Common myeloid progenitor, CD34-positive (primary cell): Measurements from ENCODE around the gene IMPG1.

Experiments used
- CTCF ChIA-PET: fragments of 350-600 bp; sonication (Branson Sonifier 250); formaldehyde crosslinking; loops from one replicate; lab custom pipeline; 2021; ENCODE audit warnings: antibody characterized with exemption; lab: Charles Lee
- POLR2A ChIA-PET: fragments of 350-600 bp; sonication (Branson Sonifier 250); formaldehyde crosslinking; loops from one replicate; lab custom pipeline; 2021; ENCODE audit warnings: antibody characterized with exemption; lab: Charles Lee
- DNase-seq, 3 donors: peaks; one replicate each; pipeline versions ENCODE4 v3.0.0 to v3.0.0-alpha.2; 2013
- H3K27ac ChIP-seq, 2 experiments: 1 replicate in 1 of 2; 2 replicates in 1 of 2; pipeline ENCODE4 v1.7.0; 2013; ENCODE audit warnings: inconsistent platforms in 2 of 2, low read length in 2 of 2, mild to moderate bottlenecking in 2 of 2, low read depth in 1 of 2, moderate library complexity in 1 of 2; ENCODE audit not compliant: severe bottlenecking in 2 of 2, insufficient read depth in 1 of 2, poor library complexity in 1 of 2
- H3K27me3 ChIP-seq, 5 experiments: replicated peaks in 2 of 5; 1 replicate in 3 of 5; 2 replicates in 2 of 5; pipeline versions ENCODE4 v1.6.1 to v1.7.0; 2013; ENCODE audit warnings: low read length in 4 of 5, mild to moderate bottlenecking in 2 of 5, moderate library complexity in 2 of 5, inconsistent platforms in 1 of 5; ENCODE audit not compliant: insufficient read depth in 5 of 5, control insufficient read depth in 4 of 5
- H3K36me3 ChIP-seq, 4 experiments: 1 replicate in 2 of 4; 2 replicates in 2 of 4; pipeline versions ENCODE4 v1.6.1 to v1.7.0; 2013; ENCODE audit warnings: low read length in 3 of 4, control low read depth in 1 of 4, mild to moderate bottlenecking in 1 of 4; ENCODE audit not compliant: control insufficient read depth in 4 of 4, insufficient read depth in 4 of 4
- H3K4me1 ChIP-seq, 4 experiments: 1 replicate in 3 of 4; 2 replicates in 1 of 4; pipeline versions ENCODE4 v1.6.1 to v1.7.1; 2013; ENCODE audit warnings: low read length in 3 of 4, mild to moderate bottlenecking in 3 of 4, control low read depth in 1 of 4, inconsistent platforms in 1 of 4, moderate library complexity in 1 of 4; ENCODE audit not compliant: control insufficient read depth in 4 of 4, insufficient read depth in 4 of 4; ENCODE audit errors: control extremely low read depth in 1 of 4
- H3K4me3 ChIP-seq, 7 experiments: 1 replicate in 4 of 7; 2 replicates in 3 of 7; pipeline versions ENCODE4 v1.5.1 to v1.7.0; 2013; ENCODE audit warnings: mild to moderate bottlenecking in 7 of 7, low read length in 6 of 7, moderate library complexity in 6 of 7, inconsistent platforms in 2 of 7, low read depth in 2 of 7, control low read depth in 1 of 7; ENCODE audit not compliant: insufficient read depth in 4 of 7, control insufficient read depth in 1 of 7; ENCODE audit errors: extremely low read depth in 1 of 7
- H3K9me3 ChIP-seq, 5 experiments: 1 replicate in 4 of 5; 2 replicates in 1 of 5; pipeline versions ENCODE4 v1.6.1 to v1.7.1; 2013; ENCODE audit warnings: low read length in 4 of 5, mild to moderate bottlenecking in 2 of 5, inconsistent platforms in 1 of 5, low read depth in 1 of 5, moderate library complexity in 1 of 5; ENCODE audit not compliant: control insufficient read depth in 4 of 5, insufficient read depth in 2 of 5; ENCODE audit errors: control extremely low read depth in 1 of 5
- WGBS: methylation state at CpG from one replicate; pipeline ENCODE4 v1.1.5; 2013; ENCODE audit not compliant: insufficient coverage; 5-methylcytosine and 5-hydroxymethylcytosine counted together

The IMPG1 gene

DNA sequence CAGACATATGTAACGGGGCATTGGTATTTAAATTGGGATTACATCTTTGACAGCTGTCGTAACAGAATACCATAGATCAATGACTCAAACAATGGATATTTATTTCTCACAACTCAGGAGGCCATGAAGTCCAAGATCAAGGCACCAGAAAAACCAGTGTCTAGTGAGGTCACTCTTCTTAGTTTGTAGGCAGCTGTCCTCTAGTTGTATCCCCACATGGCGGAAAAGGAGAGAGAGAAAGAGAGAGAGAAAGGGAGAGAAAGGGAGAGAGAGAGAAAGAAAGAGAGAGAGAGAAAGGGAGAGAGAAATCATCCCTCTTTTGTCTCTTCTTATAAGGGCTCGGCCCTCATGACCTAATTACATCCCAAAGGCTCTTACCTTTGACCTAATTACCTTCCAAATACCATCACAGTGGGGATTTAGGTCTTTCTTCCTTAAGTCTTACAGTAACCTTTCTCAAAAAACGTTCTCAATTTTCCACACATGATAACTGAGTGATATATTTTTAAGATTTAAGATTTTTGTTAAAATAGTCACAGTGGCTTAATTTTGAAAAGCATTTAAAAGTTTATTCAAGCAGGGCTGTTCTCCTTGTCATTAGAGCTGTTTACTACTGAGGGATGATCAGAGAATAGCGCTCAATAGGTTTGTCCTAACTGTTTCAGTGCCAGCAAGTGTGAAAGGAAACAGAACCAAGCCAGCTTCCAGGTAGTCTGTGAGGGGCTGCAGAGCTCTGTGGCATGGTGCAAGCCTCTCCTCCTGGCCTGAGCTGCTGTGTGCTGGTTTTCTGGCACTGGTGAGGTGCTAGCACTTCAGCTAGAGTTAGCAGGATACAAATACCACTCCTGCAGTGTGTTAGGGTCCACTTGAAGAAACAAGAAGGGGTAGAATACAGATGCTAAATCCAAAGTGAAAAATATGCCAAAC is 79.0 kb downstream of the IMPG1 start:
- WGBS, result 42% methylated on average over 2 of the region's 6 CpGs
- POLR2A ChIA-PET, result no interaction called here
- Histone ChIP-seq H3K9me3 (no peaks in the 10 kb centered on the region), H3K4me3 (no peak overlapping the region), H3K27me3 (no peaks in the 10 kb centered on the region), H3K4me1 (no peaks in the 10 kb centered on the region), H3K36me3 (no peaks in the 10 kb centered on the region), H3K27ac (no peak overlapping the region)
- no peak for DNase-seq
- CTCF ChIA-PET, result no interaction called here

DNA sequence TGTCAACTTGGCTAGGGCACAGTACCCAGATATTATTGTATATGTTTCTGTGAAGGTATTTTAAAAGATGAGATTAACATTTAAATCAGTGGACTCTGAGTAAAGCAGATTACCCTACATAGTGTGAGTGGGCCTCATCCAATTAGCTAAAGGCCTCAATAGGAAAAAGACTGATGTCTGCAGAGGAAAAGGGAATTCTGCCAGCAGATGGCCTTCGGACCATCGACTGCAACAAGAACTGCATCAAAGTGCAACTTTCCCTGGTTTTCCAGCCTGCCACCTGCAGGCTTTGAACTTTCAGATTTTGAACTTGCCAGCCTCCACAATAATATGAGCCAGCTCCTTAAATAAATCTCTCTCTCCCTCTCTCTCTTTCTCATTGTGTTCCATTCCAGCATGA is 80.5 kb downstream of the IMPG1 start:
- Histone ChIP-seq H3K4me1 (no peaks in the 10 kb centered on the region), H3K36me3 (no peaks in the 10 kb centered on the region), H3K9me3 (no peaks in the 10 kb centered on the region), H3K27ac (no peak overlapping the region), H3K4me3 (no peak overlapping the region), H3K27me3 (no peaks in the 10 kb centered on the region)
- DNase-seq, result no peak
- ChIA-PET POLR2A (no interaction called here), CTCF (no interaction called here)
- 91% methylated on average over 2 of the region's 2 CpGs for WGBS

DNA sequence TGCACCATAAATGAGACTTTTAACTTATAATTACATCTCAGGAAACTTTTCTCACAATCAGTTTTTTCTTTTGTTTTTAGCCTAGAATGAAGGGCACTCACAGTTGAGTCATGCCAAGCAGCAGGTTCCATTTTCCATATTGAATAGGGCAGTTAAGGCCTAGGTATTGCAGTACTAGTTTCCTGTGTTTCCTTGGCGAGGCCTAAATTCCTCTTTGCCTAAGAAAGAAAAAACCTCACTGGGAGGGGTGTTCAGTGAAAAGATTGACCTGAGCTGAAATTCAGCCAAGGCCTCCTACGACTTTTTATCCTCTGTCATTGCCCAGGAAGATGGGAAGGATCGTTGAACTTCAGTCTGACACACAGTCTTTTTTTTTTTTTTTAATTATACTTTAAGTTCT is 85.5 kb downstream of the IMPG1 start:
- Histone ChIP-seq H3K36me3 (no peaks in the 10 kb centered on the region), H3K4me1 (no peaks in the 10 kb centered on the region), H3K9me3 (no peaks in the 10 kb centered on the region), H3K27me3 (no peaks in the 10 kb centered on the region), H3K4me3 (no peak overlapping the region), H3K27ac (no peak overlapping the region)
- ChIA-PET POLR2A (no interaction called here), CTCF (no interaction called here)
- WGBS, result no CpG with 5 or more reads among the region's 3 CpGs
- no peak for DNase-seq

DNA sequence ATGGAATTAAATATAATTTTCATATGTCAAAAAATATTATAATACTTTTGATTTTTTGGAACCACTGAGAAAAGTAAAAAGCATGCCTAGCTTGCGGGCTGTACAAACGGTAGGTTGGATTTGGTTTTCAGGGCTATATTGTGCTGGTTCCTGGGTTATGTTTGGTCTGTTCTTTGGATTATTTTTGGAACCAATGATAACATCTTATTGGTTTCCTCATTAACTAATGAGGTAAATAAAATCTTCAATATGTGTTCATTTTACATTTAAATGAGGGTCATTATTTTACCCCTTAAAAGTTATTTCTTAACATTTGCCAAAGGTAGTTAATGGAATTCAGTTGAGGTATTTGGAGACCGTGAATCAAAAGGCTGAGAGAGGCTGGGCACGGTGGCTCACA is 96.6 kb downstream of the IMPG1 start:
- H3K27ac ChIP-seq, result no peak overlapping the region
- WGBS, result 100% methylated on average over 1 of the region's 4 CpGs
- no peaks in the 10 kb centered on the region for H3K9me3 ChIP-seq
- DNase-seq, result no peak
- no peak overlapping the region for H3K4me3 ChIP-seq
- CTCF ChIA-PET, result no interaction called here
- H3K4me1 ChIP-seq, result no peaks in the 10 kb centered on the region
- no peaks in the 10 kb centered on the region for H3K36me3 ChIP-seq
- no peaks in the 10 kb centered on the region for H3K27me3 ChIP-seq
- POLR2A ChIA-PET, result no interaction called here

DNA sequence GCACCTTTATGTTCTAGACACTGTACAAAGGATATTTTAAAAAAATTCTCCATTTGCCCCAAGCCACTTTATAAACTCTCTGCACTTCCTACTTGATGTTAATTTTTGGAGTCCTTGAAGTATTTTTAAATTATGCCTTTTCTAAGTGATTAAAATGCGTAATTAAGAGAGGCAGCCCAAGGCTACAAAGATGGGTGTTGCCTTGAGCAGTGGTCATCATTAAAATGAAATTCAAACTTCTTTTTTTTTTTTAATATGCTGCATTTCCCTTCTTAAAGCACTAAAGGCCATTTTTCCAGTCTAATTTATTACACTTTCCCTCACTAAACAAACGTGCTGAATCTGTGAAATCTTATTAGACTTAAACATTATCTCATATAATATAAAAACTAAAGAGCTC is 102.4 kb downstream of the IMPG1 start:
- DNase-seq, result no peak
- no peak overlapping the region for H3K27ac ChIP-seq
- CTCF ChIA-PET, result no interaction called here
- WGBS, result no CpG with 5 or more reads among the region's 2 CpGs
- no peak overlapping the region for H3K4me3 ChIP-seq
- no peaks in the 10 kb centered on the region for H3K36me3 ChIP-seq
- POLR2A ChIA-PET, result no interaction called here
- no peaks in the 10 kb centered on the region for H3K4me1 ChIP-seq
- H3K9me3 ChIP-seq, result no peaks in the 10 kb centered on the region
- H3K27me3 ChIP-seq, result no peaks in the 10 kb centered on the region

DNA sequence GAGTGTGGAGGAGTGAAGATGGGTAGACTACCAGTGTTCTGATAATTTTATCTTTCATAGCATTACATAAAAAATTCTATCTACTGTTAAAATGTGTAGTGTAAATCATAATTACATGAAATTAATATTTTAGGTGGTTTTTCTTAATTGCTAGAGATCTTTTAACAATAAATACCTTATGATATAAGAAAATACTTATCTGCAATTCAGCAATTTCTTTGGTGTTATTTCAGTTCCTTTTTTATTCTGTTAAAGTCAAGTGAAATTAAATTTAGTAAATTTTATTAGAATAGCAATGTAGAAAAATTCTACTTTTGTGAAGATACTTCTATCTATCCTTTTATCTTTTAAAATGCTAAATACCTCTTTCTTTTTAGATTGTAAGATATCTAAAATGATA is 104.3 kb downstream of the IMPG1 start:
- no peak for DNase-seq
- Histone ChIP-seq H3K4me3 (no peak overlapping the region), H3K4me1 (no peaks in the 10 kb centered on the region), H3K27ac (no peak overlapping the region), H3K27me3 (no peaks in the 10 kb centered on the region), H3K36me3 (no peaks in the 10 kb centered on the region), H3K9me3 (no peaks in the 10 kb centered on the region)
- POLR2A ChIA-PET, result no interaction called here
- CTCF ChIA-PET, result no interaction called here

DNA sequence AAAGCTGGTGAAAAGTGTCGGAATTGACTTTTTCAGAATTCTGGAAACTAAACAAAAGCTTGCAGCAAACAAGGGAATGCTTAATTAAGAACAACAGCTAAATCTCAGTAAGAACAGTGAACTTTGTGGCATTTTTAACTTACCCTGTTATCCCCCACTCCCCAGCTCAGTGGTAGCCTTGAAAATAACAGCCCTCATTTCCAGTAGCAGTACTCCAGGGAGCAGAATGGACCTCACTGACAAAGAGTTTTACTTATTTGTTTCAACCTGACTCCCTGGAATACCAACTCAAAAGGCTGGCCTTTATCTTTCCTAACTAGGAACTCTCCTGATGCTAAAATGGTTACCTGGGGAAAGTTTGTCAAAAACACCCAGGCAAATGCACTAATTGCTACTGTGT is 108.9 kb downstream of the IMPG1 start:
- no peaks in the 10 kb centered on the region for H3K36me3 ChIP-seq
- WGBS, result 100% methylated on average over 1 of the region's 1 CpG
- no peaks in the 10 kb centered on the region for H3K27me3 ChIP-seq
- ChIA-PET CTCF (no interaction called here), POLR2A (no interaction called here)
- H3K27ac ChIP-seq, result no peak overlapping the region
- no peak for DNase-seq
- no peak overlapping the region for H3K4me3 ChIP-seq
- peaks cover 0 to 4% (median 0%) of the 10 kb centered on the region in 5 experiments for H3K9me3 ChIP-seq
- H3K4me1 ChIP-seq, result no peaks in the 10 kb centered on the region
